IgD-negative memory B cell (primary cell): ENCODE measurements around the gene GANAB. TPM values are rescaled to one million over a fixed set of nuclear protein-coding genes. Genes with fewer than 3 reads are reported as not detected.
A peak's percentile ranks its signal among the peaks of the same experiment; 100 is the strongest.

ENCODE experiments used
- H3K27ac Mint-ChIP-seq, 3 donors: one replicate each; pipeline ENCODE4 v1.8.0; 2020 to 2022; ENCODE audit warnings: mild to moderate bottlenecking in 3 of 3, mixed read lengths in 3 of 3, moderate library complexity in 1 of 3
- H3K27me3 Mint-ChIP-seq: one replicate; pipeline ENCODE4 v1.8.0; 2021; ENCODE audit warnings: mixed read lengths
- H3K36me3 Mint-ChIP-seq: one replicate; pipeline ENCODE4 v1.8.0; 2020; ENCODE audit warnings: mild to moderate bottlenecking, mixed read lengths
- H3K4me1 Mint-ChIP-seq, 3 donors: one replicate each; pipeline ENCODE4 v1.8.0; 2020 to 2022; ENCODE audit warnings: mixed read lengths in 3 of 3, mild to moderate bottlenecking in 1 of 3
- H3K4me3 Mint-ChIP-seq, 4 donors: one replicate each; pipeline ENCODE4 v1.8.0; 2020 to 2022; ENCODE audit warnings: mild to moderate bottlenecking in 4 of 4, mixed read lengths in 4 of 4, moderate library complexity in 3 of 4
- H3K9me3 Mint-ChIP-seq, 3 donors: one replicate each; pipeline ENCODE4 v1.8.0; 2020 to 2021; ENCODE audit warnings: mixed read lengths in 3 of 3, mild to moderate bottlenecking in 1 of 3
- polyA plus RNA-seq: library from polyadenylated mRNA; unstranded; fragments of 300-500 nt; fragmentation: Illumina TruSeq; gene quantifications from one replicate; pipeline ENCODE4 v1.2.3, GENCODE V29; 2021

Gene GANAB
- polyA plus RNA-seq, 1 donor from 2014 or later = 112 TPM

DNA sequence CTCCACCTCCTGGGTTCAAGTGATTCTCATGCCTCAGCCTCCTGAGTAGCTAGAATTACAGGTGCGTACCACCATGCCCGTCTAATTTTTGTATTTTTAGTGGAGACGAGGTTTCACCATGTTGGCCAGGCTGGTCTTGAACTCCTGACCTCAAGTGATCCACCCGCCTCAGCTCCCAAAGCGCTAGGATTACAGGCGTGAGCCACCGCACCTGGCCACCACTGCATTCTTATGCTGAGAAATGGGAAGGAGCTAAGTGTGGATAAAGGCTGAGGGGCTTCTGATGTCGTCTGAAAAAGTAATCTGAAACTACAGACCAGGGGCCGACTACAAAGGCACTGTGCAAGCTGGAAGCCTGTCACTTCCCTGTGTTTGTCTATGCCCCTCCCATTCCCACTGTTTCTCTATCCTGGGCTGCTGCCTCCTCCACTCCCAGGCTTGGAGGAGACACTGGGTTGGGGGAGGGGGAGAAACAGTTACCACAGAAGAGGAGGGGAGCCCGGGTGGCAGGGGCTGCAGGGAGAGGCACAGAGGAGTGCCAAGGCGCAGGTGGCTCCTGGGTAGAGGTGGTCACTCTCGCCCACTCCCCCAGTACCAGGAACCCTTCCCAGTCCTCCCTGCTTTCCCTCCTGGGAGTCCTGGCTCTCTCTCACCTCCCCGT, 41.8 kb downstream of the GANAB start:
- Mint-ChIP-seq H3K4me3 (peak overlapping the region in 1 of 4 donors; percentile 65), H3K4me1 (peaks cover 19 to 34% (median 31%) of the 10 kb centered on the region in 3 donors), H3K9me3 (no peaks in the 10 kb centered on the region), H3K27ac (peak overlapping the region in 1 of 3 donors; percentile 54), H3K36me3 (peaks cover 5% of the 10 kb centered on the region), H3K27me3 (no peaks in the 10 kb centered on the region)

DNA sequence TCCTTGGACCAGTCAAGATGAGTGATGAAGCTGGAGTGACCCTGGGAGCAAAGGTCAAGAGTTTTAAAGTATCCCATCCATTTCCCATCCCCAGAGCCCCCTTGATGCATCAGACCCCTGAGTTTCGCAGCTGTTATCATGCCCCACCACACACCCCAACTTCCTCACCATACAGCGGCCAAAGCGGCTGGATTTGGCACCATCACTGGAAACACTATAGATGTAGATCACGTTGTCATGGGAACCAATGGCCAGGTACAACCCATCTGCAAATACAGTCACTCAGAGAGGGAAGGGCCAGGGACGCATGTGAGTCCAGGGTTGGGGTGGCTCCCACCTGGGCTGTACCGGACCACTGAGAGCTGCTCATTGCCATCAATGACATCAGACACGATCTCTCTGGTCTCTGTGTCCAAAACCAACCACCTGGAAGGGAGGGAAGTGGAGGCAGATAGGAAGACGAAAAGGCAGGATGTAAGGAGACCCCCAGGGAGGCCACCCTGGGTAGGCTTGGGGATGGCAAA, 42.6 kb downstream of the GANAB start:
- peak overlapping the region in 3 of 4 donors; percentile 65 to 73 (median 68) for H3K4me3 Mint-ChIP-seq
- peak overlapping the region; percentile 49 to 75 (median 54) for H3K27ac Mint-ChIP-seq
- H3K36me3 Mint-ChIP-seq = peaks cover 8% of the 10 kb centered on the region
- peaks cover 25 to 39% (median 38%) of the 10 kb centered on the region in 3 donors for H3K4me1 Mint-ChIP-seq
- no peaks in the 10 kb centered on the region for H3K27me3 Mint-ChIP-seq
- peaks cover 0 to 3% (median 0%) of the 10 kb centered on the region in 3 donors for H3K9me3 Mint-ChIP-seq

DNA sequence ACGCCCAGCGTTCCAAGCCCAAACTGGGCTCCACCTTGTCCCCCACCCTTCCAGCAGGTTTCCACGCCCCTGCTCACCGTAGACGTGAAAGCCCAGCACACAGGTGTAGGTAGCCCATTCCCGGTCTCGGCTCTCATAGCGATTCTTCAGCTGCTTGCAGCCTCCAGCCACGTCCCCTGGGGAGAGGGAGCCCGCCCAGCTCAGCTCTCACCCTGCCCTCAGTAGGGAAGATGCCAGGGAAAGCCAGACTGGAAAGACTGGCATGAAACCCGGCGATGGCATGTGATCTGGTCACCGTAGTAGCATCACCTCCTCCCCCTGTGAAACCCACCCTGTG, 43.4 kb downstream of the GANAB start:
- Mint-ChIP-seq H3K36me3 (peaks cover 11% of the 10 kb centered on the region), H3K4me1 (peaks cover 32 to 46% (median 45%) of the 10 kb centered on the region in 3 donors), H3K27ac (peak overlapping the region in 2 of 3 donors; percentile 54 to 75), H3K27me3 (peaks cover 2% of the 10 kb centered on the region), H3K4me3 (peak overlapping the region; percentile 65 to 76 (median 70)), H3K9me3 (peaks cover 0 to 3% (median 0%) of the 10 kb centered on the region in 3 donors)

DNA sequence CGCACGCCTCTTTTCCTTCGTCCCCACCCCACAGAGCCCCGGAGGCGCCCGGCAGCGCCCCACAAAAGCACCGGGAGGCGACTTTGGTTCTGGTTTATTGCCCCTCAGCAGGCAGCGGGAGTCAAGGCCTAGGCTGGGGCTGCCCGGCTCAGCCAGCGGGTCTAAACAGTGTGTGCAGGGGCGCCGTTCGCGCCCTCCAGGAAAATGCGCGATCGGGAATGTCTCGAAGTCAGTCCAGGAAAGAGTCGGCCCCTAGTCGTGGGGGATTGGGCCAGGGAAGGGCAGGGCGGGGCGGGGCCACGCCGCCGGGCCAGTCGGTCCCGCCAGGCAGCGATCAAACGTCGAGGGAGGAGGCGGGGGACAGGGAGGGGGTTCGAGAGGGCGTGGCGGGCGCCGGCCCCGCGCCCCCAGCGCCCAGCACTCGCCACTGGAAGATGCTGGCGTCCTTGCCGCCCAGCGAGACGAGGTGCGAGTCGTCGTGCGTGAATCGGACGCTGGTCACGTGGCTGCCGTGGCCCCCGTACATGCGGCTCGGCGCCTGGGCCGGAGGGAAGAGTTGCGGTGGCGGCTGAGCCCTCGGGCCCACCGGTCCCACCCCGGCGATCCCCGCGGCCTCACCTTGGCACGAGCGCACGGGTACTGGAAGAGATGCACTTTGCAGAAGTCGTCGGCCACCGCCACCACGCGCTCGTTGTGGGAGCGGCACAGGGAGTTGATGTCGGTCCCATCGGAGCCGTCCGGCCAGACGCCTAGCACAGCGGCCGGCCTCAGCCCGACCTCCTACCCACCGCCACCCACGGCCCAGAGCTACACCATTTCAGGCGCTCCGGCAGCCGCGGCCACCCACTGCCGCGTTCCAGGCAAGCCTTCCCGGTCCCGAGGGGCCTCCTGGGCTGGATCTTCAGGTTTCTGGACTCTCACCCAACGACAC, 44.0 kb downstream of the GANAB start:
- Mint-ChIP-seq H3K27ac (peak overlapping the region; percentile 94 to 99 (median 97)), H3K27me3 (peaks cover 2% of the 10 kb centered on the region), H3K4me3 (peak overlapping the region; percentile 89 to 99 (median 96)), H3K4me1 (peaks cover 31 to 45% (median 41%) of the 10 kb centered on the region in 3 donors), H3K36me3 (peaks cover 11% of the 10 kb centered on the region), H3K9me3 (peaks cover 0 to 3% (median 0%) of the 10 kb centered on the region in 3 donors)

GRCh38 chr11:62601372-62602140, 44.9 kb downstream of the GANAB start, which contains the start of gene MTA2:
Gene MTA2 (minus strand): TSS chr11:62601865. CDS start chr11:62601450, 415 bp downstream.
- Mint-ChIP-seq H3K4me3 (peak within 1 kb of the TSS; percentile 89 to 99 (median 96)), H3K36me3 (peaks cover 11% of the 10 kb centered on the region), H3K27me3 (peaks cover 2% of the 10 kb centered on the region), H3K4me1 (peaks cover 31 to 44% (median 41%) of the 10 kb centered on the region in 3 donors), H3K9me3 (peaks cover 0 to 3% (median 0%) of the 10 kb centered on the region in 3 donors), H3K27ac (peak within 1 kb of the TSS; percentile 94 to 99 (median 97))

- H3K9me3 Mint-ChIP-seq = peaks cover 0 to 3% (median 0%) of the 10 kb centered on the region in 3 donors
- peaks cover 31 to 43% (median 38%) of the 10 kb centered on the region in 3 donors for H3K4me1 Mint-ChIP-seq
- H3K27me3 Mint-ChIP-seq = peaks cover 2% of the 10 kb centered on the region
- H3K4me3 Mint-ChIP-seq = peak overlapping the region; percentile 89 to 99 (median 96)
- peaks cover 11% of the 10 kb centered on the region for H3K36me3 Mint-ChIP-seq
- H3K27ac Mint-ChIP-seq = peak overlapping the region; percentile 47 to 94 (median 94)
Observed at GRCh38 chr11:62601122-62601371, 45.4 kb downstream of the GANAB start.

- H3K4me3 Mint-ChIP-seq = peak overlapping the region; percentile 89 to 99 (median 96)
- peaks cover 0 to 3% (median 0%) of the 10 kb centered on the region in 3 donors for H3K9me3 Mint-ChIP-seq
- peaks cover 2% of the 10 kb centered on the region for H3K27me3 Mint-ChIP-seq
- peak overlapping the region; percentile 92 to 94 (median 94) for H3K27ac Mint-ChIP-seq
- H3K4me1 Mint-ChIP-seq = peaks cover 31 to 43% (median 37%) of the 10 kb centered on the region in 3 donors
- peaks cover 11% of the 10 kb centered on the region for H3K36me3 Mint-ChIP-seq
Observed at GRCh38 chr11:62600367-62601121, 45.9 kb downstream of the GANAB start.

DNA sequence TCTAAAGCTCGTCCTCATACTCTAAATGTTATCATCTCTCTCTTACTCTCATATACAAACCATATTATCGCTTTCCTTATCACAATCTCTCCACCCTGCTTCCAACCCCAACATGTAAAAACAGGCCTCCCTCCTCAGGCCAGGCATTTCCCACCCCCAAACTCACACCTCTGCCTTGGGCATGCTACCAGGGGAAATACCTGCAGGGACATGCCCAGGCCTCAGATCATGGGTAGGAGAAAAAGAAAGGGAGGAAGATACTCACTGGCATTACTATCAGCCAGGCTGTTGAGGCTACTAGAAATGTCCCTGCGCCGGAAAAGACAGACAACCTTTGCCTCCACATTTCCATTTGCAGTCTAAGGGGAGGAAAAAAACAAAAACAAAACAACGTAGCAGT, 46.5 kb downstream of the GANAB start:
- H3K36me3 Mint-ChIP-seq = peaks cover 11% of the 10 kb centered on the region
- H3K9me3 Mint-ChIP-seq = peaks cover 0 to 3% (median 0%) of the 10 kb centered on the region in 3 donors
- peak overlapping the region; percentile 92 to 94 (median 94) for H3K27ac Mint-ChIP-seq
- H3K4me1 Mint-ChIP-seq = peaks cover 31 to 45% (median 37%) of the 10 kb centered on the region in 3 donors
- peak overlapping the region; percentile 89 to 99 (median 96) for H3K4me3 Mint-ChIP-seq
- peaks cover 2% of the 10 kb centered on the region for H3K27me3 Mint-ChIP-seq

- peak overlapping the region; percentile 89 to 99 (median 96) for H3K4me3 Mint-ChIP-seq
- peaks cover 2% of the 10 kb centered on the region for H3K27me3 Mint-ChIP-seq
- peak overlapping the region; percentile 92 to 98 (median 94) for H3K27ac Mint-ChIP-seq
- peaks cover 11% of the 10 kb centered on the region for H3K36me3 Mint-ChIP-seq
- H3K4me1 Mint-ChIP-seq = peaks cover 31 to 47% (median 37%) of the 10 kb centered on the region in 3 donors
- H3K9me3 Mint-ChIP-seq = peaks cover 0 to 3% (median 0%) of the 10 kb centered on the region in 3 donors
Observed at GRCh38 chr11:62599069-62599696, 47.2 kb downstream of the GANAB start.

- H3K9me3 Mint-ChIP-seq = peaks cover 0 to 3% (median 0%) of the 10 kb centered on the region in 3 donors
- peak overlapping the region in 1 of 3 donors; percentile 17 for H3K27ac Mint-ChIP-seq
- peak overlapping the region in 1 of 4 donors; percentile 87 for H3K4me3 Mint-ChIP-seq
- peaks cover 2% of the 10 kb centered on the region for H3K27me3 Mint-ChIP-seq
- H3K4me1 Mint-ChIP-seq = peaks cover 31 to 47% (median 40%) of the 10 kb centered on the region in 3 donors
- peaks cover 9% of the 10 kb centered on the region for H3K36me3 Mint-ChIP-seq
Observed at GRCh38 chr11:62595124-62595523, 51.3 kb downstream of the GANAB start.

GRCh38 chr11:62593434-62594044, 52.9 kb downstream of the GANAB start:
- Mint-ChIP-seq H3K36me3 (peaks cover 6% of the 10 kb centered on the region), H3K27me3 (no peaks in the 10 kb centered on the region), H3K4me1 (peaks cover 15 to 38% (median 26%) of the 10 kb centered on the region in 3 donors)

DNA sequence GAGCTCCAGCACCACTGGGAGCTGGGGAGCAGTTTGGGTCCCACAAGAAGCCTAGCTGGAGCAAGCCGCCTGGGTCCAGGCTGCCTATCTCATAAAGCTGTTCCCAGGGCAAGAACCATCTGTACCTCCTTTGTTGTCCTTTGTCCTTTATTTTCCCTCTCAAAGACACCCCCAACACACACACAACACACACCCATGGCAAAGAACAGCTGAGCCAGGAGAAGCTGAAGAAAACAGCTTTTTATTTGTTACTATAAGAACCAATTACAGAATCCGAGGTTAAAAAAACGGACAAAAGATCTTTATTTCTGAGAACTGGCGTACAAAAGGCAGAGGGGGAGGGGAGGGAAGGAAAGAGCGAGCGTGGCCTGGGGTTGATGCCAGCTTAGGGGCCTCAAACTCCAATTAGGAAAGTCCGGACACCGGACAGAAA, 53.4 kb downstream of the GANAB start:
- H3K4me3 Mint-ChIP-seq = peak overlapping the region in 3 of 4 donors; percentile 57 to 87 (median 66)
- H3K27ac Mint-ChIP-seq = peak overlapping the region in 2 of 3 donors; percentile 78 to 81
- H3K27me3 Mint-ChIP-seq = no peaks in the 10 kb centered on the region
- peaks cover 11 to 33% (median 20%) of the 10 kb centered on the region in 3 donors for H3K4me1 Mint-ChIP-seq
- no peaks in the 10 kb centered on the region for H3K9me3 Mint-ChIP-seq
- peaks cover 2% of the 10 kb centered on the region for H3K36me3 Mint-ChIP-seq

More at GRCh38 chr11:62593434-62594044, 52.9 kb downstream of the GANAB start:
- Mint-ChIP-seq H3K4me3 (peak overlapping the region; percentile 70 to 87 (median 87)), H3K9me3 (no peaks in the 10 kb centered on the region), H3K27ac (peak overlapping the region; percentile 62 to 92 (median 78))
